Uterus (tissue), 2 donors: ENCODE results near the gene CWC22.

Source experiments
- POLR2A ChIP-seq, 2 donors: fragments of 450-650 bp; IDR thresholded peaks; one replicate each; pipeline ENCODE4 v1.6.1; 2016; ENCODE audit warnings: antibody characterized with exemption in 2 of 2, mild to moderate bottlenecking in 1 of 2, moderate library complexity in 1 of 2
- TF ChIP-seq, protein P1 (sequence below), 4 experiments: fragments of 200-600 bp in 2 of 4; fragments of 450-650 bp in 2 of 4; sonication (generic) in 2 of 4; IDR thresholded peaks; one replicate each; pipeline ENCODE4 v1.5.1; 2016 to 2019; ENCODE audit warnings: antibody characterized with exemption in 4 of 4, mild to moderate bottlenecking in 2 of 4, moderate library complexity in 1 of 4

DNA sequence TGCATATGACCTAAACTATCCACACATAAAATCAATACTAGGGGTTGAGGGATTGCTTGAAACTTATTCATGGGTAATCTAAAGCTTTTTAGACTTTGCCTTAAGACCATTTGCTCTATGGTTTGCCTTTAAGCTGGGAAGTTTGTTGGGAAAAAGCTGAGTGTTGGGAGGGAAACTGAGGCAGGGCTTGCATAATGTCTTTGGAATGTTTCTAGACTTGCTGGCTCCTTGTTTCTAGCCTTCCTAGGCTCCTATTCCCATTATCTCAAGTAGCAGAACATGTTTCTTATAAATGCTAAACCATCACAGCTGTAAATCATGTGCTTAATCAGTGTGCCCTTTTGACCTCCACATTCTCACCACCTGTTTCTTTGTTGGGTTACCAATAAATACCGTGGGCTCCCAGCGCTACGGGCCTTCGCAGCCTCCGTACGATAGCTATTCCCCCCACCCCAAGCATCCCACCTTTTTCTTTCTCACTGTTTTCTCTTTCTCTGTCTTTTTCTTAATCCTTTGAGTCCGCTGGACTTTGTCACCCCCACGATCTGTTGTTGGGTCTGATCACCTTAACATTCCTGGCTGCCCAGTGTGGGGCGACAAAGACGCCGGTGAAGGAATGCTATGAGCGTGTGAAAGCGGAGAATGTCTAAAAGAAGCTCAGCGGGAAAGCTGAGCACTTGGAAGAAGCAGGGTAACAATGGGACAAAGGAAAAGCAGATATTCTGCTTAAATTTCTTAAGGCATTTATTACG is 49.4 kb upstream of the CWC22 start:
- no peak for TF ChIP-seq POLR2A (IDR thresholded peaks at IDR 0.05)
- TF ChIP-seq, protein P1, sequence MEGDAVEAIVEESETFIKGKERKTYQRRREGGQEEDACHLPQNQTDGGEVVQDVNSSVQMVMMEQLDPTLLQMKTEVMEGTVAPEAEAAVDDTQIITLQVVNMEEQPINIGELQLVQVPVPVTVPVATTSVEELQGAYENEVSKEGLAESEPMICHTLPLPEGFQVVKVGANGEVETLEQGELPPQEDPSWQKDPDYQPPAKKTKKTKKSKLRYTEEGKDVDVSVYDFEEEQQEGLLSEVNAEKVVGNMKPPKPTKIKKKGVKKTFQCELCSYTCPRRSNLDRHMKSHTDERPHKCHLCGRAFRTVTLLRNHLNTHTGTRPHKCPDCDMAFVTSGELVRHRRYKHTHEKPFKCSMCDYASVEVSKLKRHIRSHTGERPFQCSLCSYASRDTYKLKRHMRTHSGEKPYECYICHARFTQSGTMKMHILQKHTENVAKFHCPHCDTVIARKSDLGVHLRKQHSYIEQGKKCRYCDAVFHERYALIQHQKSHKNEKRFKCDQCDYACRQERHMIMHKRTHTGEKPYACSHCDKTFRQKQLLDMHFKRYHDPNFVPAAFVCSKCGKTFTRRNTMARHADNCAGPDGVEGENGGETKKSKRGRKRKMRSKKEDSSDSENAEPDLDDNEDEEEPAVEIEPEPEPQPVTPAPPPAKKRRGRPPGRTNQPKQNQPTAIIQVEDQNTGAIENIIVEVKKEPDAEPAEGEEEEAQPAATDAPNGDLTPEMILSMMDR (IDR thresholded peaks at IDR 0.05), result no peak
